A673 (cell line): Measurements from ENCODE around the gene SELENOV. TPM values are rescaled to one million over a fixed set of nuclear protein-coding genes. Genes with fewer than 3 reads are reported as not detected.
"Not testable (repeated sequence)": the region's sequence is repeated elsewhere in the genome, so short reads cannot be mapped to it uniquely, and the experiment has no call there.

ENCODE experiments used
- BruUV-seq: library from RNA; stranded (reverse); fragments of 400-500 nt; replicated peaks from 2 replicates; lab custom pipeline; 2021; lab: Mats Ljungman, UMichigan
- CTCF ChIA-PET: fragments of 300-600 bp; sonication (Branson Sonifier 250); formaldehyde crosslinking; loops from one replicate; lab custom pipeline; 2022; ENCODE audit warnings: antibody characterized with exemption; lab: Charles Lee
- POLR2A ChIA-PET: fragments of 300-600 bp; sonication (Branson Sonifier 250); formaldehyde crosslinking; loops from one replicate; lab custom pipeline; 2022; ENCODE audit warnings: antibody characterized with exemption; ENCODE audit not compliant: low non-redundant PET; lab: Charles Lee
- DNase-seq: peaks from one replicate; pipeline ENCODE4 v3.0.0-alpha.2; 2015; ENCODE audit warnings: low spot score
- H3K27ac ChIP-seq: fragments of 200-600 bp; sonication (generic); 2 replicates; pipeline ENCODE4 v1.5.1; 2016; ENCODE audit warnings: mixed run types, low read depth, mild to moderate bottlenecking, mixed read lengths, antibody characterized with exemption, low read length; ENCODE audit not compliant: poor library complexity, severe bottlenecking
- H3K27me3 ChIP-seq: fragments of 200-600 bp; sonication (generic); replicated peaks from 2 replicates; pipeline ENCODE4 v1.6.1; 2017; ENCODE audit warnings: mixed run types, low read depth, mild to moderate bottlenecking, mixed read lengths, antibody characterized with exemption, low read length; ENCODE audit not compliant: insufficient read depth, poor library complexity
- H3K36me3 ChIP-seq: fragments of 200-600 bp; sonication (generic); 2 replicates; pipeline ENCODE4 v1.6.1; 2016; ENCODE audit warnings: mixed run types, mild to moderate bottlenecking, mixed read lengths, antibody characterized with exemption, low read length; ENCODE audit not compliant: insufficient read depth, poor library complexity, severe bottlenecking
- H3K4me1 ChIP-seq: fragments of 200-600 bp; sonication (generic); 2 replicates; pipeline ENCODE4 v1.6.1; 2017; ENCODE audit warnings: mixed run types, mild to moderate bottlenecking, mixed read lengths, antibody characterized with exemption, low read length; ENCODE audit not compliant: insufficient read depth, poor library complexity, severe bottlenecking
- H3K4me3 ChIP-seq: fragments of 200-600 bp; sonication (generic); 2 replicates; pipeline ENCODE4 v1.5.1; 2016; ENCODE audit warnings: low read depth, mixed run types, mild to moderate bottlenecking, mixed read lengths, low read length; ENCODE audit not compliant: poor library complexity, severe bottlenecking
- H3K9me3 ChIP-seq: fragments of 200-600 bp; sonication (generic); 2 replicates; pipeline ENCODE4 v1.6.1; 2016; ENCODE audit warnings: mixed run types, low read depth, mild to moderate bottlenecking, mixed read lengths, antibody characterized with exemption, low read length; ENCODE audit not compliant: poor library complexity, severe bottlenecking
- EZH2 ChIP-seq: fragments of 200-600 bp; sonication (generic); IDR thresholded peaks from 2 replicates; pipeline ENCODE4 v1.6.1; 2017; ENCODE audit warnings: borderline replicate concordance, low read depth, mild to moderate bottlenecking, mixed read lengths, antibody characterized with exemption, low read length; ENCODE audit not compliant: poor library complexity, severe bottlenecking
- intact Hi-C: fragments of 100-400 bp; cut with micrococcal nuclease; formaldehyde crosslinking; loops from one replicate; pipeline ENCODE4 v1.10.0; 2022; ENCODE audit not compliant: unreplicated experiment
- total RNA-seq: library from RNA; stranded (reverse); gene quantifications from 2 replicates; pipeline ENCODE4 v1.2.3, GENCODE V29; 2021
- TF ChIP-seq, protein P1 (sequence below): fragments of 300-800, 200-600 bp; sonication (generic); conservative IDR thresholded peaks from 2 replicates; pipeline ENCODE4 v1.5.1; 2017; ENCODE audit warnings: low read depth, mild to moderate bottlenecking, antibody characterized with exemption, low read length, moderate library complexity, mixed read lengths

SELENOV gene
- total RNA-seq, 1 experiment from 2014 or later: not detected

DNA sequence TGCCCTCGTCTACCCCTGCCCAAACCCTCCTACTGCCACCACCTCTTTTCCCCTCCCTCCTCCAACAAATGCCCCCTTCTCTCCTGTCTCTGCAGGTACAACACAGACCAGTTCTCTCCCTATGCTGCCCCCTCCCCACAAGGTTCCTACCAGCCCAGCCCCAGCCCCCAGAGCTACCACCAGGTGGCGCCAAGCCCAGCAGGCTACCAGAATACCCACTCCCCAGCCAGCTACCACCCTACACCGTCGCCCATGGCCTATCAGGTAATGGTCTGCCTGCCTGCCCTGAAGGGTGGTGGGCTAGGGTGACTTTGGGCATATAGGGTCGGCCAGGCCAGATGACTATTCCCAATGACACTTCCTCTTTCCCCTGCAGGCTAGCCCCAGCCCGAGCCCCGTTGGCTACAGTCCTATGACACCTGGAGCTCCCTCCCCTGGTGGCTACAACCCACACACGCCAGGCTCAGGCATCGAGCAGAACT is 40.8 kb upstream of the SELENOV start:
- no TSS peak for BruUV-seq
- Histone ChIP-seq H3K9me3 (no peaks in the 10 kb centered on the region), H3K4me1 (no peaks in the 10 kb centered on the region), H3K4me3 (no peak overlapping the region), H3K27ac (no peak overlapping the region), H3K36me3 (peaks cover 61% of the 10 kb centered on the region), H3K27me3 (no peaks in the 10 kb centered on the region)
- intact Hi-C loops: loop anchor here (5.0 kb wide), 1 partner anchor 58 kb away; the partner anchor contains the start of gene EID2B
- ChIA-PET CTCF (no interaction called here), POLR2A (no interaction called here)
- TF ChIP-seq EZH2: no peak
- TF ChIP-seq, protein P1, sequence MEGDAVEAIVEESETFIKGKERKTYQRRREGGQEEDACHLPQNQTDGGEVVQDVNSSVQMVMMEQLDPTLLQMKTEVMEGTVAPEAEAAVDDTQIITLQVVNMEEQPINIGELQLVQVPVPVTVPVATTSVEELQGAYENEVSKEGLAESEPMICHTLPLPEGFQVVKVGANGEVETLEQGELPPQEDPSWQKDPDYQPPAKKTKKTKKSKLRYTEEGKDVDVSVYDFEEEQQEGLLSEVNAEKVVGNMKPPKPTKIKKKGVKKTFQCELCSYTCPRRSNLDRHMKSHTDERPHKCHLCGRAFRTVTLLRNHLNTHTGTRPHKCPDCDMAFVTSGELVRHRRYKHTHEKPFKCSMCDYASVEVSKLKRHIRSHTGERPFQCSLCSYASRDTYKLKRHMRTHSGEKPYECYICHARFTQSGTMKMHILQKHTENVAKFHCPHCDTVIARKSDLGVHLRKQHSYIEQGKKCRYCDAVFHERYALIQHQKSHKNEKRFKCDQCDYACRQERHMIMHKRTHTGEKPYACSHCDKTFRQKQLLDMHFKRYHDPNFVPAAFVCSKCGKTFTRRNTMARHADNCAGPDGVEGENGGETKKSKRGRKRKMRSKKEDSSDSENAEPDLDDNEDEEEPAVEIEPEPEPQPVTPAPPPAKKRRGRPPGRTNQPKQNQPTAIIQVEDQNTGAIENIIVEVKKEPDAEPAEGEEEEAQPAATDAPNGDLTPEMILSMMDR: peak; percentile 93
- peak; percentile 62 for DNase-seq

DNA sequence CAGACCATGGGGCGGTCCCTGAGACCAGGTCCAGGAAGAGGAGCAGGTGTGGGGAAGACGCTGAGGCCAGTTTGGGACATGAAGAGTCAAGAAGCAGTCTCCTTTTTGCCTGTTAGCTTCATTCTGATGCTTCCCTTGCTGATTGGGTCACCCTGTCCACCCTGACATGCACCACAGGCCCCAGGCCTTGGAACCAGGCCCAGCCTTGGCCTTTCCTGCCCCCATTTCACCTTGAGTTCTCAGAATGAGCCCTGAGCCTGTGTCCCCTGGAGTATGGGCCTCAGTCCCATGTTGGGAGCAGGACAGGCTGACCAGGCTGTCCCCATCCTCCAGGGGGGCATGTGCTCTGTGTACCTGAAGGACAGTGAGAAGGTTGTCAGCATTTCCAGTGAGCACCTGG is 39.2 kb upstream of the SELENOV start:
- H3K27ac ChIP-seq: no peak overlapping the region
- intact Hi-C loops: no loop called here
- H3K4me1 ChIP-seq: peaks cover 5% of the 10 kb centered on the region
- no peak for DNase-seq
- BruUV-seq: no TSS peak
- no peaks in the 10 kb centered on the region for H3K9me3 ChIP-seq
- H3K36me3 ChIP-seq: peaks cover 47% of the 10 kb centered on the region
- H3K4me3 ChIP-seq: no peak overlapping the region
- CTCF ChIA-PET: interaction anchor here (0.6 to 0.7 kb wide), 2 partner anchors 20 to 368 kb away, joined by 3 to 6 read pairs; no protein-coding TSS in a partner anchor
- POLR2A ChIA-PET: no interaction called here
- TF ChIP-seq, protein P1: no peak
- no peak for TF ChIP-seq EZH2
- no peaks in the 10 kb centered on the region for H3K27me3 ChIP-seq

DNA sequence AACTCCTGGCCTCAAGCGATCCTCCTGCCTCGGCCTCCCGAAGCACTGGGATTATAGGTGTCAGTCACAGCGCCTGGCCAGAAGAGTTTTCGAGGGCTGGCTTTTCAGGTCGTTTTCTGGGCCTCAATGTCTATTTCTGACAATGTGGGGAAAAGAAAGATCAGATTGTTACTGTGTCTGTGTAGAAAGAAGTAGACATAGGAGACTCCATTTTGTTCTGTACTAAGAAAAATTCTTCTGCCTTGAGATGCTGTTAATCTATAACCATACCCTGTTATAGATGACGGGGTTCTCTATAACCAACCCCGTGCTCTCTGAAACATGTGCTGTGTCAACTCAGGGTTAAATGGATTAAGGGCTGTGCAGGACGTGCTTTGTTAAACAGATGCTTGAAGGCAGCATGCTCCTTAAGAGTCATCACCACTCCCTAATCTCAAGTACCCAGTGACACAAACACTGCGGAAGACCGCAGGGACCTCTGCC is 35.6 kb upstream of the SELENOV start:
- POLR2A ChIA-PET, H3K27ac ChIP-seq, DNase-seq, H3K4me3 ChIP-seq, BruUV-seq, H3K27me3 ChIP-seq, intact Hi-C loops, CTCF ChIA-PET, H3K9me3 ChIP-seq: not testable (repeated sequence)
- Histone ChIP-seq H3K4me1 (peaks cover 11% of the 10 kb centered on the region), H3K36me3 (peaks cover 30% of the 10 kb centered on the region)

DNA sequence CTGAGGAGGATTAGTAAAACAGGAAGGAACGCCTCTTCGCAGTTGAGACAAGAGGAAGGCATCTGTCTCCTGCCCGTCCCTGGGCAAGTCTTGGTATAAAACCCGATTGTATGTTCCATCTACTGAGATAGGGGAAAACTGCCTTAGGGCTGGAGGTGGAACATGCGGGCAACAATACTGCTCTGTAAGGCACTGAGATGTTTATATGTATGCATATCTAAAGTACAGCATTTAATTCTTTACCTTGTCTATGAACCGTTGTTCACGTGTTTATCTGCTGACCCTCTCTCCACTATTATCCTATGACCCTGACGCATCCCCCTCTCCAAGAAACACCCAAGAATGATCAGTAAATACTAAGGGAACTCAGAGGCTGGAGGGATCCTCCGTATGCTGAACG is 35.0 kb upstream of the SELENOV start:
- Histone ChIP-seq H3K9me3 (no peaks in the 10 kb centered on the region), H3K4me1 (peaks cover 11% of the 10 kb centered on the region), H3K36me3 (peaks cover 27% of the 10 kb centered on the region), H3K4me3 (peak overlapping the region; percentile 95), H3K27ac (peak overlapping the region; percentile 92), H3K27me3 (no peaks in the 10 kb centered on the region)
- TF ChIP-seq, protein P1: no peak
- no peak for TF ChIP-seq EZH2
- BruUV-seq: no TSS peak
- CTCF ChIA-PET: no interaction called here
- DNase-seq: no peak
- intact Hi-C loops: loop anchor here (2.0 kb wide), 1 partner anchor 53 kb away; the partner anchor contains the start of gene EID2B
- POLR2A ChIA-PET: no interaction called here
